HepG2 (cell line): ENCODE data around the gene RBCK1. TPM values are rescaled to one million over a fixed set of nuclear protein-coding genes. Genes with fewer than 3 reads are reported as not detected.

Experiments used
- FOXJ3 ChIP-seq: sonication (generic); formaldehyde crosslinking; IDR thresholded peaks from 2 replicates; pipeline ENCODE4 v1.4.0; 2020; ENCODE audit warnings: missing genetic modification reagents, mild to moderate bottlenecking, borderline replicate concordance
- GTF2F1 ChIP-seq: fragments of 150-350 bp; IDR thresholded peaks from 2 replicates; pipeline ENCODE4 v1.6.1; 2014; ENCODE audit warnings: low read length
- KLF6 ChIP-seq: IDR thresholded peaks from 2 replicates; pipeline ENCODE4 v1.8.0; 2016; ENCODE audit warnings: missing biosample characterization, missing genetic modification reagents
- RAD51 ChIP-seq: fragments of 450-650 bp; IDR thresholded peaks from 2 replicates; pipeline ENCODE4 v1.6.1; 2016; ENCODE audit warnings: borderline replicate concordance
- RBM22 ChIP-seq: fragments of 200-400 bp; formaldehyde crosslinking; optimal IDR thresholded peaks from 2 replicates; pipeline ENCODE3; 2017; ENCODE audit warnings: mild to moderate bottlenecking, low read length, moderate library complexity
- STAG1 ChIP-seq: sonication (generic); formaldehyde crosslinking; IDR thresholded peaks from 2 replicates; pipeline ENCODE4 v1.4.0; 2020; ENCODE audit warnings: missing genetic modification reagents
- TEAD2 ChIP-seq: sonication (generic); formaldehyde crosslinking; IDR thresholded peaks from 2 replicates; pipeline ENCODE4 v1.9.0; 2021; ENCODE audit warnings: missing genetic modification reagents
- TGIF2 ChIP-seq: IDR thresholded peaks from 2 replicates; pipeline ENCODE4 v1.6.1; 2016; ENCODE audit warnings: control low read depth, missing compliant biosample characterization
- TMF1 ChIP-seq: sonication (generic); formaldehyde crosslinking; IDR thresholded peaks from 2 replicates; pipeline ENCODE4 v1.8.1; 2022; ENCODE audit warnings: low read depth, missing genetic modification reagents
- ZNF124 ChIP-seq: sonication (generic); formaldehyde crosslinking; IDR thresholded peaks from 2 replicates; pipeline ENCODE4 v1.4.0; 2020; ENCODE audit warnings: missing genetic modification reagents
- ZNF282 ChIP-seq: fragments of 450-650 bp; IDR thresholded peaks from 2 replicates; pipeline ENCODE4 v1.6.1; 2018; ENCODE audit not compliant: partially characterized antibody
- ZNF292 ChIP-seq: sonication (generic); formaldehyde crosslinking; IDR thresholded peaks from 2 replicates; pipeline ENCODE4 v1.8.1; 2022; ENCODE audit warnings: mild to moderate bottlenecking, low read depth, missing genetic modification reagents, borderline replicate concordance
- ZNF329 ChIP-seq: sonication (generic); formaldehyde crosslinking; IDR thresholded peaks from 2 replicates; pipeline ENCODE4 v1.9.0; 2021; ENCODE audit warnings: low read depth, mild to moderate bottlenecking, missing genetic modification reagents
- ZNF34 ChIP-seq: sonication (generic); formaldehyde crosslinking; IDR thresholded peaks from 2 replicates; pipeline ENCODE4 v1.4.0; 2020; ENCODE audit warnings: mild to moderate bottlenecking, missing genetic modification reagents, borderline replicate concordance
- ZNF546 ChIP-seq: sonication (generic); formaldehyde crosslinking; conservative IDR thresholded peaks from 2 replicates; pipeline ENCODE4 v1.8.1; 2023; ENCODE audit warnings: mild to moderate bottlenecking, missing genetic modification reagents
- ZNF564 ChIP-seq: sonication (generic); formaldehyde crosslinking; IDR thresholded peaks from 2 replicates; pipeline ENCODE4 v1.8.1; 2023; ENCODE audit warnings: mild to moderate bottlenecking, missing genetic modification reagents
- polyA plus RNA-seq, 8 experiments: library from polyadenylated mRNA; depleted of rRNA in 3 of 8; stranded (reverse) in 7 of 8; unstranded in 1 of 8; fragments of >200 nt; fragmentation: Illumina TruSeq in 4 of 8; extraction: Trizol in 4 of 8; gene quantifications; 2 replicates each; pipeline versions ENCODE4 v1.2.1 to v1.2.3, GENCODE V29; 2011 to 2016; ENCODE audit warnings: low read depth in 4 of 8, missing spikeins in 1 of 8, mixed read lengths in 1 of 8; ENCODE audit not compliant: insufficient read depth in 1 of 8
- total RNA-seq, 5 experiments: library from RNA; depleted of rRNA; stranded (reverse); fragments of >200 nt; fragmentation: Illumina TruSeq; extraction: Trizol; gene quantifications; 2 replicates each; pipeline ENCODE4 v1.2.3, GENCODE V29; 2016; ENCODE audit warnings: low read depth in 1 of 5
- TF ChIP-seq, protein P1 (sequence below): IDR thresholded peaks from 2 replicates; pipeline ENCODE4 v1.6.1; 2016; ENCODE audit warnings: low read depth, missing genetic modification reagents, missing compliant biosample characterization
- TF ChIP-seq, protein P2 (sequence below): sonication (generic); formaldehyde crosslinking; IDR thresholded peaks from 2 replicates; pipeline ENCODE4 v1.9.0; 2022; ENCODE audit warnings: missing genetic modification reagents, mild to moderate bottlenecking, borderline replicate concordance
- TF ChIP-seq, protein P3 (sequence below): sonication (generic); formaldehyde crosslinking; IDR thresholded peaks from 2 replicates; pipeline ENCODE4 v1.4.0; 2020; ENCODE audit warnings: mild to moderate bottlenecking, missing genetic modification reagents
- TF ChIP-seq, protein P4 (sequence below): sonication (generic); formaldehyde crosslinking; IDR thresholded peaks from 2 replicates; pipeline ENCODE4 v1.8.0; 2022; ENCODE audit warnings: mild to moderate bottlenecking, missing genetic modification reagents, moderate library complexity

The RBCK1 gene
- total and polyA plus RNA-seq, 2 of the 13 experiments (the other 11 are each of a cell fraction or from before 2014, with no cell fraction given), result 149 to 215 TPM

DNA sequence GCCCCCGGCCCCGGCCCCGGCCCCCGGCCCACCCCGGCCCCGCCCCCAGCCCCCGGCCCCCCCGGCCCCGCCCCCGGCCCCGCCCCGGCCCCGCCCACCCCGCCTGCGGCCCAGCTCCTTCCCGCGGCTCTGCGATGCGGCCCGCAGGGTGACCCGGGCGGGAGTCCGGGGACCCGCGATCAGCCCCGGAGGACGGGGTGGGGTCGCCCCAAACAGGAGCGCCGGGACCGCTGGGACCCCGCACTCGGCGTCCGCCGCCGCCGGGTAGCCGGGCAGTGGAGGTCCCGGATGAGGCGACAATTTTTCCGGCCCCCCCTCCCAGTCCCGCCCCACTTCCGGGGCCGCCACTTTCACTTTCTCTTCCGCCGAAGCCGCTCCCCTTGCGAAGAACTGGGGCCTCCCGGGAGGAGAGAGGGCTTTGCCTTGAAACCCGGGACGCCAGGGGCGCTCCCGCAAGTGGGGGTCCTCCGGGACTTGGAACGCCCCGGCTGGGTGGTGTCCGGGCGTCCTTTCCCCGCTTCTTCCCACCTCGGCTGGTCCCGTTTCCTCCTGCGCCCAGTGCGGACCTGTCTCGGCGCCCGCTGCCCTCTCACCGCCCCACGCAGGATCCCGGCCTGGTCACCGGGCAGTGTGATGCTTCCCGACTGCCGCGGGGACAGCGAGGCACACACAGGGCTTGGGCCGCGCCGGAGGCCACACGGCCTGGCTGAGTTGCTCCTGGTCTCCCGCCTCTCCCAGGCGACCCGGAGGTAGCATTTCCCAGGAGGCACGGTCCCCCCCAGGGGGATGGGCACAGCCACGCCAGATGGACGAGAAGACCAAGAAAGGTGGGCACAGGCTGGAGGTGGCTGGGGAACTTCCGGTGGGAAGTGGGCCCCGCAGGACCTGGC is at the start of gene RBCK1 (continued):
- TF ChIP-seq, protein P1, sequence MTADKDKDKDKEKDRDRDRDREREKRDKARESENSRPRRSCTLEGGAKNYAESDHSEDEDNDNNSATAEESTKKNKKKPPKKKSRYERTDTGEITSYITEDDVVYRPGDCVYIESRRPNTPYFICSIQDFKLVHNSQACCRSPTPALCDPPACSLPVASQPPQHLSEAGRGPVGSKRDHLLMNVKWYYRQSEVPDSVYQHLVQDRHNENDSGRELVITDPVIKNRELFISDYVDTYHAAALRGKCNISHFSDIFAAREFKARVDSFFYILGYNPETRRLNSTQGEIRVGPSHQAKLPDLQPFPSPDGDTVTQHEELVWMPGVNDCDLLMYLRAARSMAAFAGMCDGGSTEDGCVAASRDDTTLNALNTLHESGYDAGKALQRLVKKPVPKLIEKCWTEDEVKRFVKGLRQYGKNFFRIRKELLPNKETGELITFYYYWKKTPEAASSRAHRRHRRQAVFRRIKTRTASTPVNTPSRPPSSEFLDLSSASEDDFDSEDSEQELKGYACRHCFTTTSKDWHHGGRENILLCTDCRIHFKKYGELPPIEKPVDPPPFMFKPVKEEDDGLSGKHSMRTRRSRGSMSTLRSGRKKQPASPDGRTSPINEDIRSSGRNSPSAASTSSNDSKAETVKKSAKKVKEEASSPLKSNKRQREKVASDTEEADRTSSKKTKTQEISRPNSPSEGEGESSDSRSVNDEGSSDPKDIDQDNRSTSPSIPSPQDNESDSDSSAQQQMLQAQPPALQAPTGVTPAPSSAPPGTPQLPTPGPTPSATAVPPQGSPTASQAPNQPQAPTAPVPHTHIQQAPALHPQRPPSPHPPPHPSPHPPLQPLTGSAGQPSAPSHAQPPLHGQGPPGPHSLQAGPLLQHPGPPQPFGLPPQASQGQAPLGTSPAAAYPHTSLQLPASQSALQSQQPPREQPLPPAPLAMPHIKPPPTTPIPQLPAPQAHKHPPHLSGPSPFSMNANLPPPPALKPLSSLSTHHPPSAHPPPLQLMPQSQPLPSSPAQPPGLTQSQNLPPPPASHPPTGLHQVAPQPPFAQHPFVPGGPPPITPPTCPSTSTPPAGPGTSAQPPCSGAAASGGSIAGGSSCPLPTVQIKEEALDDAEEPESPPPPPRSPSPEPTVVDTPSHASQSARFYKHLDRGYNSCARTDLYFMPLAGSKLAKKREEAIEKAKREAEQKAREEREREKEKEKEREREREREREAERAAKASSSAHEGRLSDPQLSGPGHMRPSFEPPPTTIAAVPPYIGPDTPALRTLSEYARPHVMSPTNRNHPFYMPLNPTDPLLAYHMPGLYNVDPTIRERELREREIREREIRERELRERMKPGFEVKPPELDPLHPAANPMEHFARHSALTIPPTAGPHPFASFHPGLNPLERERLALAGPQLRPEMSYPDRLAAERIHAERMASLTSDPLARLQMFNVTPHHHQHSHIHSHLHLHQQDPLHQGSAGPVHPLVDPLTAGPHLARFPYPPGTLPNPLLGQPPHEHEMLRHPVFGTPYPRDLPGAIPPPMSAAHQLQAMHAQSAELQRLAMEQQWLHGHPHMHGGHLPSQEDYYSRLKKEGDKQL (CRISPR knock-in tag), result no peak; the same call in 1 of the 2 replicates
- no peak for TF ChIP-seq ZNF34 (CRISPR knock-in tag)
- TF ChIP-seq ZNF564, result peak; percentile 57; the same call in 1 of the 2 replicates
- peak; percentile 92 for TF ChIP-seq ZNF546
- no peak for TF ChIP-seq TMF1
- TF ChIP-seq GTF2F1, result no peak
- TF ChIP-seq RBM22, result peak; percentile 68
- TF ChIP-seq STAG1 (CRISPR knock-in tag), result no peak
- TF ChIP-seq, protein P2, sequence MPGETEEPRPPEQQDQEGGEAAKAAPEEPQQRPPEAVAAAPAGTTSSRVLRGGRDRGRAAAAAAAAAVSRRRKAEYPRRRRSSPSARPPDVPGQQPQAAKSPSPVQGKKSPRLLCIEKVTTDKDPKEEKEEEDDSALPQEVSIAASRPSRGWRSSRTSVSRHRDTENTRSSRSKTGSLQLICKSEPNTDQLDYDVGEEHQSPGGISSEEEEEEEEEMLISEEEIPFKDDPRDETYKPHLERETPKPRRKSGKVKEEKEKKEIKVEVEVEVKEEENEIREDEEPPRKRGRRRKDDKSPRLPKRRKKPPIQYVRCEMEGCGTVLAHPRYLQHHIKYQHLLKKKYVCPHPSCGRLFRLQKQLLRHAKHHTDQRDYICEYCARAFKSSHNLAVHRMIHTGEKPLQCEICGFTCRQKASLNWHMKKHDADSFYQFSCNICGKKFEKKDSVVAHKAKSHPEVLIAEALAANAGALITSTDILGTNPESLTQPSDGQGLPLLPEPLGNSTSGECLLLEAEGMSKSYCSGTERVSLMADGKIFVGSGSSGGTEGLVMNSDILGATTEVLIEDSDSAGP (CRISPR knock-in tag), result peak; percentile 82
- TF ChIP-seq FOXJ3 (CRISPR knock-in tag), result 0 out of 2 replicates have a peak, but pooled peaks have one; percentile 55
- TF ChIP-seq ZNF282, result no peak
- no peak for TF ChIP-seq TEAD2 (CRISPR knock-in tag)
- TF ChIP-seq, protein P3, sequence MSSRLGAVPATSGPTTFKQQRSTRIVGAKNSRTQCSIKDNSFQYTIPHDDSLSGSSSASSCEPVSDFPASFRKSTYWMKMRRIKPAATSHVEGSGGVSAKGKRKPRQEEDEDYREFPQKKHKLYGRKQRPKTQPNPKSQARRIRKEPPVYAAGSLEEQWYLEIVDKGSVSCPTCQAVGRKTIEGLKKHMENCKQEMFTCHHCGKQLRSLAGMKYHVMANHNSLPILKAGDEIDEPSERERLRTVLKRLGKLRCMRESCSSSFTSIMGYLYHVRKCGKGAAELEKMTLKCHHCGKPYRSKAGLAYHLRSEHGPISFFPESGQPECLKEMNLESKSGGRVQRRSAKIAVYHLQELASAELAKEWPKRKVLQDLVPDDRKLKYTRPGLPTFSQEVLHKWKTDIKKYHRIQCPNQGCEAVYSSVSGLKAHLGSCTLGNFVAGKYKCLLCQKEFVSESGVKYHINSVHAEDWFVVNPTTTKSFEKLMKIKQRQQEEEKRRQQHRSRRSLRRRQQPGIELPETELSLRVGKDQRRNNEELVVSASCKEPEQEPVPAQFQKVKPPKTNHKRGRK (CRISPR knock-in tag), result no peak
- TF ChIP-seq ZNF292 (CRISPR knock-in tag), result peak; percentile 75
- no peak for TF ChIP-seq TGIF2 (CRISPR knock-in tag)
- TF ChIP-seq RAD51, result no peak
- TF ChIP-seq ZNF329 (CRISPR knock-in tag), result no peak; the same call in 1 of the 2 replicates
- TF ChIP-seq KLF6 (CRISPR knock-in tag), result peak; percentile 25
- TF ChIP-seq ZNF124 (CRISPR knock-in tag), result no peak
- TF ChIP-seq, protein P4, sequence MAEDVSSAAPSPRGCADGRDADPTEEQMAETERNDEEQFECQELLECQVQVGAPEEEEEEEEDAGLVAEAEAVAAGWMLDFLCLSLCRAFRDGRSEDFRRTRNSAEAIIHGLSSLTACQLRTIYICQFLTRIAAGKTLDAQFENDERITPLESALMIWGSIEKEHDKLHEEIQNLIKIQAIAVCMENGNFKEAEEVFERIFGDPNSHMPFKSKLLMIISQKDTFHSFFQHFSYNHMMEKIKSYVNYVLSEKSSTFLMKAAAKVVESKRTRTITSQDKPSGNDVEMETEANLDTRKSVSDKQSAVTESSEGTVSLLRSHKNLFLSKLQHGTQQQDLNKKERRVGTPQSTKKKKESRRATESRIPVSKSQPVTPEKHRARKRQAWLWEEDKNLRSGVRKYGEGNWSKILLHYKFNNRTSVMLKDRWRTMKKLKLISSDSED (CRISPR knock-in tag), result peak; percentile 15; the same call in 1 of the 2 replicates
